CD14-positive monocyte (primary cell): Measurements from ENCODE around the gene CANT1. TPM values are rescaled to one million over a fixed set of nuclear protein-coding genes. Genes with fewer than 3 reads are reported as not detected.

Experiments
- DNase-seq, 3 donors: peaks; one replicate each; pipeline ENCODE4 v3.0.0-alpha.2; 2011 to 2022
- H2AFZ ChIP-seq: 2 replicates; pipeline ENCODE4 v1.6.0; 2012; ENCODE audit warnings: mild to moderate bottlenecking, low read depth, low read length, inconsistent platforms; ENCODE audit not compliant: insufficient read depth, poor library complexity, severe bottlenecking
- H3K27ac ChIP-seq, 2 donors: 1 replicate in 1 of 2; 2 replicates in 1 of 2; pipeline ENCODE4 v1.5.1; 2012 to 2013; ENCODE audit warnings: low read length in 2 of 2, control low read depth in 1 of 2, inconsistent platforms in 1 of 2, low read depth in 1 of 2, mild to moderate bottlenecking in 1 of 2
- H3K27me3 ChIP-seq, 2 donors: one replicate each; pipeline versions ENCODE4 v1.6.0 to v1.6.1; 2011 to 2013; ENCODE audit warnings: low read length in 2 of 2; ENCODE audit not compliant: control insufficient read depth in 2 of 2, insufficient read depth in 2 of 2
- H3K36me3 ChIP-seq, 2 donors: replicated peaks in 1 of 2; 1 replicate in 1 of 2; 2 replicates in 1 of 2; pipeline versions ENCODE4 v1.5.1 to v1.6.1; 2012 to 2013; ENCODE audit warnings: low read length in 2 of 2, control low read depth in 1 of 2, inconsistent platforms in 1 of 2, mild to moderate bottlenecking in 1 of 2; ENCODE audit not compliant: insufficient read depth in 2 of 2, control insufficient read depth in 1 of 2
- H3K4me1 ChIP-seq, 2 donors: 1 replicate in 1 of 2; 2 replicates in 1 of 2; pipeline versions ENCODE4 v1.5.1 to v1.6.1; 2012 to 2013; ENCODE audit warnings: low read length in 2 of 2, control low read depth in 1 of 2, inconsistent platforms in 1 of 2, mild to moderate bottlenecking in 1 of 2, moderate library complexity in 1 of 2; ENCODE audit not compliant: insufficient read depth in 2 of 2, control insufficient read depth in 1 of 2
- H3K4me2 ChIP-seq: replicated peaks from 2 replicates; pipeline ENCODE3; 2012; ENCODE audit warnings: low read length, moderate library complexity, mild to moderate bottlenecking; ENCODE audit not compliant: poor library complexity, severe bottlenecking; ENCODE audit errors: extremely low read depth
- H3K4me3 ChIP-seq, 3 experiments: fragments of 200-600 bp in 1 of 3; sonication (generic) in 1 of 3; replicated peaks in 1 of 3; 1 replicate in 2 of 3; 2 replicates in 1 of 3; pipeline ENCODE4 v1.5.1; 2011 to 2013; ENCODE audit warnings: low read length in 3 of 3, mild to moderate bottlenecking in 3 of 3, control low read depth in 2 of 3, low read depth in 2 of 3, inconsistent platforms in 1 of 3, moderate library complexity in 1 of 3
- H3K79me2 ChIP-seq: 2 replicates; pipeline ENCODE4 v1.6.0; 2012; ENCODE audit warnings: mild to moderate bottlenecking, control low read depth, inconsistent platforms, low read length, moderate library complexity; ENCODE audit not compliant: insufficient read depth
- H3K9ac ChIP-seq: 2 replicates; pipeline ENCODE4 v1.6.0; 2017; ENCODE audit warnings: low read length, mild to moderate bottlenecking; ENCODE audit not compliant: insufficient read depth, poor library complexity, severe bottlenecking
- H3K9me3 ChIP-seq, 2 donors: replicated peaks in 1 of 2; 1 replicate in 1 of 2; 2 replicates in 1 of 2; pipeline versions ENCODE4 v1.5.1 to v1.6.1; 2012 to 2013; ENCODE audit warnings: low read length in 2 of 2, control low read depth in 1 of 2; ENCODE audit not compliant: control insufficient read depth in 1 of 2, insufficient read depth in 1 of 2
- H4K20me1 ChIP-seq: 2 replicates; pipeline ENCODE4 v1.6.0; 2012; ENCODE audit warnings: mild to moderate bottlenecking, low read length, control low read depth, moderate library complexity; ENCODE audit not compliant: insufficient read depth
- H3K27ac Mint-ChIP-seq, 7 donors: one replicate each; pipeline ENCODE4 v1.8.0; 2020; ENCODE audit warnings: mild to moderate bottlenecking in 7 of 7, mixed read lengths in 7 of 7, moderate library complexity in 6 of 7, inconsistent platforms in 2 of 7
- H3K27me3 Mint-ChIP-seq, 3 donors: one replicate each; pipeline ENCODE4 v1.8.0; 2021 to 2022; ENCODE audit warnings: low read depth in 3 of 3, mild to moderate bottlenecking in 3 of 3, mixed read lengths in 3 of 3, moderate library complexity in 3 of 3, inconsistent platforms in 1 of 3
- H3K36me3 Mint-ChIP-seq, 2 donors: one replicate each; pipeline ENCODE4 v1.8.0; 2020; ENCODE audit warnings: mixed read lengths in 2 of 2, inconsistent platforms in 1 of 2, mild to moderate bottlenecking in 1 of 2
- H3K4me1 Mint-ChIP-seq: one replicate; pipeline ENCODE4 v1.8.0; 2020; ENCODE audit warnings: mild to moderate bottlenecking, mixed read lengths
- H3K4me3 Mint-ChIP-seq, 2 donors: one replicate each; pipeline ENCODE4 v1.8.0; 2020; ENCODE audit warnings: mild to moderate bottlenecking in 2 of 2, mixed read lengths in 2 of 2, moderate library complexity in 1 of 2
- H3K9me3 Mint-ChIP-seq, 7 donors: one replicate each; pipeline ENCODE4 v1.8.0; 2020 to 2022; ENCODE audit warnings: mixed read lengths in 7 of 7, mild to moderate bottlenecking in 6 of 7, moderate library complexity in 6 of 7, inconsistent platforms in 2 of 7
- CTCF ChIP-seq: fragments of 200-600 bp; IDR thresholded peaks from one replicate; pipeline ENCODE4 v1.8.0; 2022; ENCODE audit warnings: antibody characterized with exemption, mild to moderate bottlenecking
- WGBS: methylation state at CpG from one replicate; pipeline ENCODE4 v1.1.5; 2013; ENCODE audit warnings: missing lambda C conversion rate; ENCODE audit not compliant: insufficient coverage; 5-methylcytosine and 5-hydroxymethylcytosine counted together
- intact Hi-C, 2 donors: fragments of 100-400 bp; cut with micrococcal nuclease; formaldehyde crosslinking; loops; one replicate each; pipeline versions ENCODE4 v1.15.0 to v1.15.1; 2023
- polyA plus RNA-seq, 3 donors: library from polyadenylated mRNA; depleted of rRNA in 1 of 3; unstranded in 2 of 3; stranded (reverse) in 1 of 3; fragments of 300-500 nt in 2 of 3; fragments of >200 nt in 1 of 3; fragmentation: Illumina TruSeq in 2 of 3; gene quantifications; 1 replicate in 2 of 3; 2 replicates in 1 of 3; pipeline ENCODE4 v1.2.3, GENCODE V29; 2012 to 2021

Gene CANT1
- polyA plus RNA-seq, 3 donors, result 10.6 to 16.6 (median 14.3) TPM

- Histone ChIP-seq H4K20me1 (no peaks in the 10 kb centered on the region), H3K4me1 (peaks cover 4 to 8% of the 10 kb centered on the region in 2 donors), H3K4me3 (no peak overlapping the region), H3K27me3 (no peaks in the 10 kb centered on the region), H2AFZ (no peak overlapping the region), H3K9me3 (no peaks in the 10 kb centered on the region), H3K36me3 (no peaks in the 10 kb centered on the region), H3K9ac (no peak overlapping the region), H3K27ac (no peak overlapping the region), H3K79me2 (no peaks in the 10 kb centered on the region), H3K4me2 (no peak overlapping the region)
- Mint-ChIP-seq H3K36me3 (no peaks in the 10 kb centered on the region), H3K4me1 (peaks cover 17% of the 10 kb centered on the region), H3K9me3 (no peaks in the 10 kb centered on the region), H3K27me3 (peaks cover 1 to 3% (median 2%) of the 10 kb centered on the region in 3 donors), H3K27ac (no peak overlapping the region), H3K4me3 (no peak overlapping the region)
- intact Hi-C loops, result loop anchor here (5.0 to 10.0 kb wide), 4 partner anchors 52 to 132 kb away; partner anchors contain the start of gene USP36 (in 2 of the 2)
- WGBS, result 90% methylated on average over 22 of the region's 23 CpGs
- TF ChIP-seq CTCF, result no peak
- DNase-seq, result no peak
Observed at GRCh38 chr17:78973792-78974520, 35.6 kb downstream of the CANT1 start.

- Histone ChIP-seq H3K79me2 (no peaks in the 10 kb centered on the region), H3K27me3 (no peaks in the 10 kb centered on the region), H3K4me2 (no peak overlapping the region), H4K20me1 (no peaks in the 10 kb centered on the region), H3K36me3 (no peaks in the 10 kb centered on the region), H3K4me1 (peaks cover 4 to 8% of the 10 kb centered on the region in 2 donors), H3K9me3 (no peaks in the 10 kb centered on the region), H3K9ac (no peak overlapping the region), H3K4me3 (no peak overlapping the region), H2AFZ (no peak overlapping the region), H3K27ac (no peak overlapping the region)
- Mint-ChIP-seq H3K27me3 (peaks cover 1 to 3% (median 2%) of the 10 kb centered on the region in 3 donors), H3K27ac (no peak overlapping the region), H3K36me3 (no peaks in the 10 kb centered on the region), H3K4me1 (peaks cover 18% of the 10 kb centered on the region), H3K9me3 (no peaks in the 10 kb centered on the region), H3K4me3 (no peak overlapping the region)
- DNase-seq, result no peak
- intact Hi-C loops, result loop anchor here (5.0 to 10.0 kb wide), 4 partner anchors 51 to 131 kb away; partner anchors contain the start of gene USP36 (in 2 of the 2)
- no peak for TF ChIP-seq CTCF
- 95% methylated on average over 10 of the region's 11 CpGs for WGBS
Observed at GRCh38 chr17:78973196-78973595, 36.4 kb downstream of the CANT1 start.
